Liver (tissue), 3 donors: ENCODE measurements around the gene C12orf76.

Source experiments
- CTCF ChIP-seq: fragments of 150-350 bp; IDR thresholded peaks from 2 replicates; pipeline ENCODE4 v1.5.1; 2017; ENCODE audit warnings: improper control_type of control experiment, low read depth, low read length; ENCODE audit not compliant: missing input control
- FOXA1 ChIP-seq: IDR thresholded peaks from 2 replicates; pipeline ENCODE4 v1.6.1; 2016; ENCODE audit warnings: antibody characterized with exemption
- GABPA ChIP-seq, 2 donors: IDR thresholded peaks in 1 of 2; conservative IDR thresholded peaks in 1 of 2; 2 replicates each; pipeline ENCODE4 v1.6.1; 2016; ENCODE audit warnings: antibody characterized with exemption in 2 of 2, mild to moderate bottlenecking in 1 of 2, moderate library complexity in 1 of 2
- HNF4G ChIP-seq: IDR thresholded peaks from 2 replicates; pipeline ENCODE4 v1.6.1; 2016; ENCODE audit warnings: antibody characterized with exemption
- JUND ChIP-seq, 2 donors: IDR thresholded peaks; 2 replicates each; pipeline ENCODE4 v1.6.1; 2016; ENCODE audit warnings: antibody characterized with exemption in 2 of 2
- MAX ChIP-seq: IDR thresholded peaks from 2 replicates; pipeline ENCODE4 v1.6.1; 2016; ENCODE audit warnings: antibody characterized with exemption
- RAD21 ChIP-seq, 2 donors: IDR thresholded peaks; 2 replicates each; pipeline ENCODE4 v1.6.1; 2016; ENCODE audit warnings: antibody characterized with exemption in 2 of 2, mild to moderate bottlenecking in 2 of 2
- REST ChIP-seq: IDR thresholded peaks from 2 replicates; pipeline ENCODE4 v1.6.1; 2016; ENCODE audit warnings: antibody characterized with exemption, mild to moderate bottlenecking
- SP1 ChIP-seq: IDR thresholded peaks from 2 replicates; pipeline ENCODE4 v1.6.1; 2018; ENCODE audit warnings: antibody characterized with exemption, mild to moderate bottlenecking
- TAF1 ChIP-seq: conservative IDR thresholded peaks from 2 replicates; pipeline ENCODE4 v1.6.1; 2016; ENCODE audit warnings: antibody characterized with exemption, mild to moderate bottlenecking
- YY1 ChIP-seq: IDR thresholded peaks from 2 replicates; pipeline ENCODE4 v1.6.1; 2016; ENCODE audit warnings: antibody characterized with exemption, mild to moderate bottlenecking
- ZBTB33 ChIP-seq: IDR thresholded peaks from 2 replicates; pipeline ENCODE4 v1.6.1; 2016; ENCODE audit warnings: antibody characterized with exemption
- TF ChIP-seq, protein P1 (sequence below): IDR thresholded peaks from 2 replicates; pipeline ENCODE4 v1.6.1; 2016; ENCODE audit warnings: antibody characterized with exemption
- donor health status: healthy.
- donor health status: healthy.

DNA sequence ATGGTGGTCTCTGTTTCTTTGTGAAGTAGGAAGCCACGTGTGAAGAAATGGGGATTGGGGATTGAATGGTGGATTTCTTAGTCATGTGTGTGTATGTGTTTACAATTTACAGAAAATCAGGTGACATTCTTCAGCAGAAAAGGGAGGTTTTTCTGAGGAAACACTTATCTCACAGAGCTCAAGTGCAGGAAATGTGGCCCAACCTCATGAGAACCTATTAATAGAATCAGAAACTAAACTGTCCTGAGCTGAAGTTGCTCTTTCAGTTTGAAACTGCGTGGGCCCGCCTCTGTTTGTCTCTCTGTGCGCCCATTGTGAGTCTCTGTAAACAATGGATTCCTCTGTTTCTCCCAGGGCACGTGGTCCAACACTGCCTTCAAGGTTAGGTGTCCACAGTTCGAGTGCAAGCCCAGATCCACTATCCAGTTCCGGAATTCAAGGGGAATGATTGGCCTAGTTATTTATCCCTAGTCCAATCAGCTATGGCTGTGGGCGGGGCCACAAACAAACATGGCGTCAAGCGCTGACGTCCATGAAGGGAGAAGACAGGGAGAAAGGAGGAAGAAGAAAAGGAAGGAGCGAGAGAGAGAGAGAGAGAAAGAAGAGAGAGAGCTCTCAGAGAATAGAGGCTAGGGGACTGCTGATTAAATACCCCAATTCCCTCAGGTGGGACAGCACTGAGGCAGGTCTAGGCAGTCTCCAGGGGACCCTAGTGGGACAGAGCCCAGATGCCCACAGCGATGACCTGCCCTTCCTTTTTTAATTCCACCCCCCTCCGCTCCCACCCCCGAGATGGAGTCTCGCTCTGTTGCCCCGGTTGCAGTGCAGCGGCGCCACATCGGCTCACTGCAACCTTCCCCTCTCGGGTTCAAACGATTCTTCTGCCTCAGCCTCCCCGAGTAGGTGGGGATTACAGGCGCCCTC lies 31.4 kb upstream of the C12orf76 start:
- TF ChIP-seq CTCF = no peak
- TF ChIP-seq TAF1 = no peak
- TF ChIP-seq, protein P1, sequence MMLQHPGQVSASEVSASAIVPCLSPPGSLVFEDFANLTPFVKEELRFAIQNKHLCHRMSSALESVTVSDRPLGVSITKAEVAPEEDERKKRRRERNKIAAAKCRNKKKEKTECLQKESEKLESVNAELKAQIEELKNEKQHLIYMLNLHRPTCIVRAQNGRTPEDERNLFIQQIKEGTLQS = no peak
- no peak for TF ChIP-seq RAD21 (IDR thresholded peaks at IDR 0.05)
- no peak for TF ChIP-seq FOXA1
- peak; percentile 95 for TF ChIP-seq YY1
- TF ChIP-seq MAX = no peak
- no peak for TF ChIP-seq ZBTB33
- no peak for TF ChIP-seq JUND (IDR thresholded peaks at IDR 0.05)
- no peak for TF ChIP-seq GABPA (IDR thresholded peaks at IDR 0.05 in 1 of 2, conservative IDR thresholded peaks at IDR 0.05 in 1 of 2)
- TF ChIP-seq REST = no peak
- peak; percentile 24 for TF ChIP-seq SP1
- TF ChIP-seq HNF4G = no peak
